ENCODE results near the gene PYCARD. TPM values are rescaled to one million over a fixed set of nuclear protein-coding genes. Genes with fewer than 3 reads are reported as not detected.

The PYCARD gene
- total and polyA plus RNA-seq, 12 donors = 3.2 to 54.4 (median 23.7) TPM

- Histone ChIP-seq H3K27ac (no peak overlapping the region), H3K27me3 (peaks cover 6% of the 10 kb centered on the region), H3K4me1 (replicated peaks in 1 of 2) (no peaks in the 10 kb centered on the region), H3K36me3 (replicated peaks in 1 of 2) (no peaks in the 10 kb centered on the region), H3K9me3 (replicated peaks in 1 of 3) (no peaks in the 10 kb centered on the region), H3K4me3 (no peak overlapping the region)
- TF ChIP-seq POLR2A (IDR thresholded peaks at IDR 0.05) = no peak
- TF ChIP-seq CTCF (IDR thresholded peaks at IDR 0.05) = no peak
- 51 to 59% (median 52%) methylated on average over 5 to 6 of the region's 6 CpGs for whole genome bisulfite sequencing, 4 donors
- DNase-seq = peak in 2 of 7 donors; percentile 35 to 37
- intact Hi-C loops (cut with DNase I) = no loop called here
These were observed 39.6 kb upstream of the PYCARD start for GRCh38 chr16:31242206-31242605.

GRCh38 chr16:31238041-31238440, 35.5 kb upstream of the PYCARD start:
- Histone ChIP-seq H3K4me3 (no peak overlapping the region), H3K27ac (no peak overlapping the region), H3K9me3 (replicated peaks in 1 of 3) (no peaks in the 10 kb centered on the region), H3K36me3 (replicated peaks in 1 of 2) (no peaks in the 10 kb centered on the region), H3K4me1 (replicated peaks in 1 of 2) (no peaks in the 10 kb centered on the region), H3K27me3 (no peaks in the 10 kb centered on the region)
- TF ChIP-seq POLR2A (IDR thresholded peaks at IDR 0.05) (no peak), CTCF (IDR thresholded peaks at IDR 0.05) (no peak)
- DNase-seq = no peak
- intact Hi-C loops (cut with DNase I) = no loop called here
- 81 to 88% (median 84%) methylated on average over 4 of the region's 4 CpGs for WGBS, 4 donors

- intact Hi-C loops (cut with DNase I) = no loop called here
- Histone ChIP-seq H3K9me3 (replicated peaks in 1 of 3) (no peaks in the 10 kb centered on the region), H3K27ac (no peak overlapping the region), H3K27me3 (no peaks in the 10 kb centered on the region), H3K4me1 (replicated peaks in 1 of 2) (no peaks in the 10 kb centered on the region), H3K36me3 (replicated peaks in 1 of 2) (no peaks in the 10 kb centered on the region), H3K4me3 (no peak overlapping the region)
- TF ChIP-seq POLR2A (IDR thresholded peaks at IDR 0.05) (no peak), CTCF (IDR thresholded peaks at IDR 0.05) (no peak)
- 57 to 63% (median 59%) methylated on average over 10 of the region's 10 CpGs for WGBS, 4 donors
- no peak for DNase-seq
These were observed 26.9 kb upstream of the PYCARD start for GRCh38 chr16:31229501-31229900.

GRCh38 chr16:31228206-31228605, 25.6 kb upstream of the PYCARD start:
- Histone ChIP-seq H3K36me3 (replicated peaks in 1 of 2) (no peaks in the 10 kb centered on the region), H3K27me3 (no peaks in the 10 kb centered on the region), H3K4me1 (replicated peaks in 1 of 2) (no peaks in the 10 kb centered on the region), H3K27ac (no peak overlapping the region), H3K9me3 (replicated peaks in 1 of 3) (no peaks in the 10 kb centered on the region), H3K4me3 (no peak overlapping the region)
- TF ChIP-seq CTCF (IDR thresholded peaks at IDR 0.05) (no peak), POLR2A (IDR thresholded peaks at IDR 0.05) (no peak)
- 94 to 99% (median 97%) methylated on average over 4 of the region's 4 CpGs for WGBS, 4 donors
- DNase-seq = no peak
- intact Hi-C loops (cut with DNase I) = no loop called here

Data from adrenal gland (tissue), 12 donors.